GM23248 (cell line): Measurements from ENCODE around the gene SIRT4. TPM values are rescaled to one million over a fixed set of nuclear protein-coding genes. Genes with fewer than 3 reads are reported as not detected.

Source experiments
- DNase-seq: peaks from one replicate; pipeline ENCODE4 v3.0.0-alpha.2; 2015
- H2AFZ ChIP-seq: fragments of 200-600 bp; sonication (generic); 2 replicates; pipeline ENCODE4 v1.6.1; 2016; ENCODE audit warnings: antibody characterized with exemption
- H3F3A ChIP-seq: fragments of 200-600 bp; sonication (generic); 2 replicates; pipeline ENCODE4 v1.6.1; 2016; ENCODE audit warnings: mild to moderate bottlenecking, antibody characterized with exemption, mixed run types; ENCODE audit not compliant: insufficient read depth
- H3K27ac ChIP-seq: fragments of 200-600 bp; sonication (generic); 2 replicates; pipeline ENCODE4 v1.5.1; 2016; ENCODE audit warnings: mild to moderate bottlenecking
- H3K27me3 ChIP-seq: fragments of 200-600 bp; sonication (generic); replicated peaks from 2 replicates; pipeline ENCODE4 v1.6.1; 2016; ENCODE audit warnings: mild to moderate bottlenecking; ENCODE audit not compliant: insufficient read depth
- H3K36me3 ChIP-seq: fragments of 200-600 bp; sonication (generic); 2 replicates; pipeline ENCODE4 v1.6.1; 2016; ENCODE audit warnings: low read depth, mild to moderate bottlenecking
- H3K4me1 ChIP-seq: fragments of 200-600 bp; sonication (generic); 2 replicates; pipeline ENCODE4 v1.6.1; 2016; ENCODE audit warnings: mild to moderate bottlenecking; ENCODE audit not compliant: insufficient read depth
- H3K4me2 ChIP-seq: fragments of 200-600 bp; sonication (generic); one replicate; pipeline ENCODE4 v1.6.1; 2016; ENCODE audit warnings: mild to moderate bottlenecking; ENCODE audit not compliant: unreplicated experiment
- H3K4me3 ChIP-seq: fragments of 200-600 bp; sonication (generic); 2 replicates; pipeline ENCODE4 v1.5.1; 2016; ENCODE audit warnings: mild to moderate bottlenecking
- H3K79me2 ChIP-seq: fragments of 200-600 bp; sonication (generic); 2 replicates; pipeline ENCODE4 v1.6.1; 2016; ENCODE audit warnings: mild to moderate bottlenecking; ENCODE audit not compliant: insufficient read depth
- H3K9ac ChIP-seq: fragments of 200-600 bp; sonication (generic); 2 replicates; pipeline ENCODE4 v1.6.1; 2016; ENCODE audit warnings: mild to moderate bottlenecking
- H3K9me2 ChIP-seq: fragments of 200-600 bp; sonication (generic); 2 replicates; pipeline ENCODE4 v1.6.1; 2016; ENCODE audit warnings: mixed run types, mild to moderate bottlenecking, moderate library complexity; ENCODE audit not compliant: insufficient read depth
- H3K9me3 ChIP-seq: fragments of 200-600 bp; sonication (generic); one replicate; pipeline ENCODE4 v1.6.1; 2017; ENCODE audit warnings: low read depth
- H4K20me1 ChIP-seq: fragments of 200-600 bp; sonication (generic); 2 replicates; pipeline ENCODE4 v1.6.0; 2016; ENCODE audit not compliant: insufficient read depth
- EZH2 ChIP-seq: fragments of 200-600 bp; sonication (generic); IDR thresholded peaks from 2 replicates; pipeline ENCODE4 v1.6.1; 2018; ENCODE audit warnings: antibody characterized with exemption, mild to moderate bottlenecking; ENCODE audit not compliant: insufficient read depth, poor library complexity, severe bottlenecking
- EZH2phosphoT487 ChIP-seq: fragments of 200-600 bp; sonication (generic); IDR thresholded peaks from 2 replicates; pipeline ENCODE4 v1.6.1; 2018; ENCODE audit warnings: antibody characterized with exemption, moderate library complexity, mild to moderate bottlenecking, low read depth; ENCODE audit not compliant: insufficient read depth
- WGBS, 2 experiments: methylation state at CpG; one replicate each; pipeline ENCODE4 v1.1.6; 2015 to 2017; ENCODE audit warnings: low lambda C conversion rate in 2 of 2, low coverage in 1 of 2; ENCODE audit errors: missing lambda C conversion rate in 2 of 2; 5-methylcytosine and 5-hydroxymethylcytosine counted together
- in situ Hi-C: fragments of 300-500 bp; cut with MboI; formaldehyde crosslinking; loops from 2 replicates; pipeline ENCODE4 v1.15.0; 2020
- polyA plus RNA-seq: library from polyadenylated mRNA; unstranded; fragments of >200 nt; fragmentation: Nextera tagmentation; extraction: Ambion mirVana; gene quantifications from 2 replicates; pipeline ENCODE4 v1.2.1, GENCODE V29; 2016
- small RNA-seq: library from RNA; depleted of rRNA; stranded (forward); fragments of <200 nt; gene quantifications from one replicate; pipeline ENCODE3, GENCODE V24; 2014; ENCODE audit warnings: low read depth, low replicate concordance
- total RNA-seq: library from RNA; depleted of rRNA; stranded (reverse); fragments of >200 nt; shearing (Covaris generic); gene quantifications from 2 replicates; pipeline ENCODE4 v1.2.3, GENCODE V29; 2014; rRNA removed

SIRT4 gene
- total and polyA plus RNA-seq, 2 experiments from 2014 or later = 1.4 TPM; not detected in 1

DNA sequence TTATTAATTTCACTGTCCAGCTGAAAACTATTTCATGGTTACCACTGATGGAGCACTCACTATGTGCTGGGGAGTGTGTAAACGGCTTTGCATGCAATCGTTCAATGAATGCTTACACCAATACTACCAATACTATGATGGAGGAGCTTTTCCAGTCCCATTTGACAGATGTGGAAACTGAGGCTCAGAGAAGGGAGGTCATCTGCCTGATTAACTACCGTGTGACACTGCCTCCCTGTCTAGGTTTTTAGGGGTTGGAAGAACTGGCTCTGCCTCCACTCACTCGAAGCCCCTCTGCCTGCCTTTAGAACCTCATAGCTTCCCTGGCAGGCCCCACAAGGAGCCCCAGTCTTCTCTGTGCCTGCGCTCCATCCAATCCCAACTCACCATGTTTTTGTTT lies 55.0 kb downstream of the SIRT4 start:
- Histone ChIP-seq H3K79me2 (no peaks in the 10 kb centered on the region), H3K9ac (no peak overlapping the region), H3K4me1 (no peaks in the 10 kb centered on the region), H3K4me2 (peak overlapping the region; percentile 40), H3K4me3 (no peak overlapping the region), H3F3A (no peaks in the 10 kb centered on the region), H3K9me2 (no peaks in the 10 kb centered on the region), H3K27ac (no peak overlapping the region), H3K27me3 (no peaks in the 10 kb centered on the region), H3K9me3 (no peaks in the 10 kb centered on the region), H4K20me1 (no peaks in the 10 kb centered on the region), H2AFZ (no peak overlapping the region), H3K36me3 (no peaks in the 10 kb centered on the region)
- 64 to 80% methylated on average over 5 of the region's 5 CpGs for WGBS, 2 experiments
- in situ Hi-C loops = no loop called here
- no peak for DNase-seq
- TF ChIP-seq EZH2phosphoT487 = no peak
- no peak for TF ChIP-seq EZH2

DNA sequence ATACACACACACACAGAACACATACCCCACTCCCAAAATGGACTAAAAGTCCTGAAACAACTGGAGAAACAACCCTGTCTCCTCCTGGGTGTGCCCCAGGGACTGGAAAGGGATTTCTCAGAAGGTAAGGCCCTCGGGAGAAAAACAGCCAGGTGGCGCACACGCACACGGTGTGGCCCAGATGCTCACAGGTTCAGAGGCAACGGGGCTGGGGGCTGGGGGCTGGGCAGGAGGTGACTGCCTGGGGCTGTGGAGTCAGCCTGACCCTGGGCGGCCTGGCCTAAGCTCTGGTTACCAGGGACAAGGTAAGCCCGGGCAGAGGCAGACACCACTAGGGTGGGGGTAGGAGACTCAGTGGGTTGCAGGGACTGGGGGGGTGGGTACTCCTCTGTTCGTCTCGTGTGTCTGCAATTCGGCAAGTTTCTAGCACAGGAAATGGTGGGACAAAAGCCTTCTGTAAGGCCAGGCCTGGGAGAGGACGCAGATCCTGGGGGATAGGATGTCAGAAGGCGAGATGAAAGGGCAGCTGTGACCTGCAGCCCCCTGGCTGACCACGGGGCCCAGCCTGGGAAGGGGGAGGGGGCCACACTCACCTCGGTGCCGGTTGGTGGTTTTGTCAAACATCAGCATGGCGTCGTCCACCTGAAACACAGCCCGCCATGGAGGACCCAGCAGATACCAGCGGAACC lies 56.4 kb downstream of the SIRT4 start:
- 56 to 64% methylated on average over 16 to 19 of the region's 19 CpGs for WGBS, 2 experiments
- in situ Hi-C loops = no loop called here
- no peak overlapping the region for H3K9ac ChIP-seq
- H3K27ac ChIP-seq = no peak overlapping the region
- H3K9me3 ChIP-seq = no peaks in the 10 kb centered on the region
- no peaks in the 10 kb centered on the region for H3K4me1 ChIP-seq
- no peaks in the 10 kb centered on the region for H3F3A ChIP-seq
- H3K79me2 ChIP-seq = no peaks in the 10 kb centered on the region
- no peak overlapping the region for H2AFZ ChIP-seq
- no peak overlapping the region for H3K4me3 ChIP-seq
- H3K27me3 ChIP-seq = 0 out of 2 replicates have a peak, but pooled peaks cover 3% of the 10 kb centered on the region
- no peak for TF ChIP-seq EZH2
- no peaks in the 10 kb centered on the region for H4K20me1 ChIP-seq
- no peak for DNase-seq
- H3K36me3 ChIP-seq = no peaks in the 10 kb centered on the region
- H3K9me2 ChIP-seq = no peaks in the 10 kb centered on the region
- H3K4me2 ChIP-seq = no peak overlapping the region

DNA sequence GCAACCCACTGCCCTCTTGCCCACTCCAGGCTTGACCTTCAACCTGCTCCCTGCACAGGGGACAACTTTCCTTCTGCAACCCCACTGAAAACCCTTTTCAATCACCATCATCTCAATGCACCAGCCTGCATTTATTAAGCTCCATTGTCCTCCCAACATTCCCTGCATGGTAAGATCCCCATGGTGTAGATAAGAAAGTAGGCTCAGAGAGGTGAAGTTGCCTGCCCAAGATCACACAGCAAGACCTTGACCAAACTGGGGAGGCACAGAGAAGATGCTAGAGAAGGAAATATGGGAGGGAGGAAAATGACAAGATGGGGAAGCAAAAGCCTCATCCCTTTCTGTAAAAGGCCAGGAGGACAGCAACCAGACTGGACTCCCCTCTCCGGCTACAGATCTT lies 57.0 kb downstream of the SIRT4 start:
- Histone ChIP-seq H3K36me3 (no peaks in the 10 kb centered on the region), H3K4me2 (no peak overlapping the region), H3K4me3 (no peak overlapping the region), H3K9me3 (no peaks in the 10 kb centered on the region), H3F3A (no peaks in the 10 kb centered on the region), H3K79me2 (no peaks in the 10 kb centered on the region), H2AFZ (no peak overlapping the region), H4K20me1 (no peaks in the 10 kb centered on the region), H3K9ac (no peak overlapping the region), H3K27me3 (peaks cover 6% of the 10 kb centered on the region; the same call in 1 of the 2 replicates), H3K27ac (no peak overlapping the region), H3K9me2 (no peaks in the 10 kb centered on the region), H3K4me1 (no peaks in the 10 kb centered on the region)
- in situ Hi-C loops = no loop called here
- DNase-seq = no peak
- no peak for TF ChIP-seq EZH2phosphoT487
- no peak for TF ChIP-seq EZH2
- WGBS, 2 experiments = 88 to 94% methylated on average over 1 of the region's 1 CpG

DNA sequence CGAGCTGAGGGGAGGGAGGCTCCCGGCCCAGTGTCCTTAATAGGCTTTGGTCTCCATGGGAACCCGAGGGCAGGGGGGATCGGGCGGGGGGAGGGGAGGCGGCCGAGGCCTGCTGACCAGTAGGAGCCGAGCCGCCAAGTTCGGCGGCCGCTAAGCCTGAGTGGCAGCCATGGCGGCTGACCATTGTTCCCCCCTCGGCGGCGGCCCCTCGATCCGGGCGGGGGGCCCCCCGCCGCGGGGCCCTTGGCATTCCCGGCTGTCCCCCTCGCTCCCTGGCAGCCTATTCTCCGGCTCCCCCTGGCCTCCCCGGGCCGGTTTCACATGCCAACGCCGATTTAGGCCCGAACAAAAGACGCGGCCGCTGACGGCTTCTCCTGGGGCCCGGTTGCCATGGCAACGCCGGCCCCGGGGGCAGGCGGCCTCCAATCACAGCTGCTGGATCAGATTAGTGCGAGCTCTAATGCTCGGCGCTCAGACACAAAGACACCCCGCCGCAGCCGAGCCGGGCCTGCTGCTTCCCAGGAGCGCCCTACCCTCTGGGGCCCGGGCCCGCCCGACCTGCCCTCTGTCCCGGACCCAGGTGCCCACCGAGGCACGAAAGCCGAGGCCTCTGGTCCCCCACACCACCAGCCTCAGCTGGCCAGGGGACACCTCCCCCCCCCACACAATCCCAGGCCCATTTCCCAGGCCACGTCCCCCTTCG lies 59.5 kb downstream of the SIRT4 start:
- Histone ChIP-seq H3K4me3 (peak overlapping the region; percentile 59), H3K4me1 (no peaks in the 10 kb centered on the region), H2AFZ (peak overlapping the region; percentile 76), H3F3A (no peaks in the 10 kb centered on the region), H3K4me2 (peak overlapping the region; percentile 88), H3K27me3 (peaks cover 13% of the 10 kb centered on the region), H3K9me2 (no peaks in the 10 kb centered on the region), H3K36me3 (no peaks in the 10 kb centered on the region), H3K79me2 (no peaks in the 10 kb centered on the region), H3K27ac (no peak overlapping the region), H4K20me1 (no peaks in the 10 kb centered on the region), H3K9ac (peak overlapping the region; percentile 74), H3K9me3 (no peaks in the 10 kb centered on the region)
- DNase-seq = peak; percentile 77
- in situ Hi-C loops = no loop called here
- WGBS, 2 experiments = 15 to 16% methylated on average over 21 to 48 of the region's 56 CpGs
- TF ChIP-seq EZH2 (no peak), EZH2phosphoT487 (no peak)

Small RNA genes within 50 kb of the gene (small RNA-seq; reads per million reads assigned to genes)
- gene RNU4-1 (200 reads per million, percentile 96 among the genes with 10 or more reads in this experiment), gene RNU4-2 (218 reads per million, percentile 97 among the genes with 10 or more reads in this experiment), gene RNU6-1088P (not detected)

Other genes starting within 250 kb of the SIRT4 start
- gene RAB35, start 185.6 kb upstream of the SIRT4 start, total RNA-seq = 32.0 and 37.1 TPM in 2 replicates
- gene RAB35, start 185.6 kb upstream of the SIRT4 start, polyA plus RNA-seq = 28.2 and 28.7 TPM in 2 replicates
- gene GCN1, start 107.6 kb upstream of the SIRT4 start, total RNA-seq = 74.8 and 79.7 TPM in 2 replicates
- 24.2 and 24.5 TPM in 2 replicates for gene GCN1, start 107.6 kb upstream of the SIRT4 start, polyA plus RNA-seq
- gene RPLP0, start 101.2 kb upstream of the SIRT4 start, total RNA-seq = 4,120 and 4,786 TPM in 2 replicates
- 1,272 and 1,276 TPM in 2 replicates for gene RPLP0, start 101.2 kb upstream of the SIRT4 start, polyA plus RNA-seq
- gene PXN, start 36.6 kb upstream of the SIRT4 start, total RNA-seq = 63.7 and 87.2 TPM in 2 replicates
- 134 and 135 TPM in 2 replicates for gene PXN, start 36.6 kb upstream of the SIRT4 start, polyA plus RNA-seq
- under 0.01 TPM in 1 of 2 replicates, not detected in the other for gene RNU4-2, start 10.4 kb upstream of the SIRT4 start, total RNA-seq
- gene RNU4-2, start 10.4 kb upstream of the SIRT4 start, polyA plus RNA-seq = 4.0 and 6.9 TPM in 2 replicates
- gene RNU4-1, start 9.1 kb upstream of the SIRT4 start, total RNA-seq = not detected in 2 replicates
- gene RNU4-1, start 9.1 kb upstream of the SIRT4 start, polyA plus RNA-seq = 4.1 TPM in 1 of 2 replicates, not detected in the other
- not detected in 2 replicates for gene PLA2G1B, start 25.5 kb downstream of the SIRT4 start, total RNA-seq
- gene PLA2G1B, start 25.5 kb downstream of the SIRT4 start, polyA plus RNA-seq = not detected in 2 replicates
- gene MSI1, start 66.8 kb downstream of the SIRT4 start, total RNA-seq = not detected in 2 replicates
- not detected in 2 replicates for gene MSI1, start 66.8 kb downstream of the SIRT4 start, polyA plus RNA-seq
- gene COX6A1, start 135.8 kb downstream of the SIRT4 start, total RNA-seq = 247 and 358 TPM in 2 replicates
- gene COX6A1, start 135.8 kb downstream of the SIRT4 start, polyA plus RNA-seq = 806 and 824 TPM in 2 replicates
- 45.6 and 47.0 TPM in 2 replicates for gene TRIAP1, start 144.1 kb downstream of the SIRT4 start, total RNA-seq
- 68.6 and 70.3 TPM in 2 replicates for gene TRIAP1, start 144.1 kb downstream of the SIRT4 start, polyA plus RNA-seq
- gene GATC, start 144.1 kb downstream of the SIRT4 start, total RNA-seq = 15.9 and 17.2 TPM in 2 replicates
- 18.3 and 18.8 TPM in 2 replicates for gene GATC, start 144.1 kb downstream of the SIRT4 start, polyA plus RNA-seq
- 129 and 154 TPM in 2 replicates for gene SRSF9, start 167.4 kb downstream of the SIRT4 start, total RNA-seq
- gene SRSF9, start 167.4 kb downstream of the SIRT4 start, polyA plus RNA-seq = 329 and 345 TPM in 2 replicates
- 301 and 340 TPM in 2 replicates for gene DYNLL1, start 193.8 kb downstream of the SIRT4 start, total RNA-seq
- 778 and 782 TPM in 2 replicates for gene DYNLL1, start 193.8 kb downstream of the SIRT4 start, polyA plus RNA-seq
- 32.6 and 33.0 TPM in 2 replicates for gene COQ5, start 226.8 kb downstream of the SIRT4 start, total RNA-seq
- 39.9 and 42.9 TPM in 2 replicates for gene COQ5, start 226.8 kb downstream of the SIRT4 start, polyA plus RNA-seq
- gene RNF10, start 232.0 kb downstream of the SIRT4 start, total RNA-seq = 52.6 and 69.3 TPM in 2 replicates
- 114 and 130 TPM in 2 replicates for gene RNF10, start 232.0 kb downstream of the SIRT4 start, polyA plus RNA-seq